ENCODE results near the gene SLC35C1.

SLC35C1 gene

GRCh38 chr11:45810431-45811108, 5.6 kb downstream of the SLC35C1 start:
- no peak for TF ChIP-seq GATA3 (IDR thresholded peaks at IDR 0.05; ENCODE audit: low read depth, low read length)
- TF ChIP-seq GATA2 (IDR thresholded peaks at IDR 0.05; ENCODE audit: low read depth, low read length) = no peak

GRCh38 chr11:45811109-45811435, 6.1 kb downstream of the SLC35C1 start:
- TF ChIP-seq GATA2 (IDR thresholded peaks at IDR 0.05; ENCODE audit: low read depth, low read length) (no peak), GATA3 (IDR thresholded peaks at IDR 0.05; ENCODE audit: low read depth, low read length) (no peak)

GRCh38 chr11:45811571-45812290, 6.8 kb downstream of the SLC35C1 start:
- TF ChIP-seq GATA2 (IDR thresholded peaks at IDR 0.05; ENCODE audit: low read depth, low read length) (no peak), GATA3 (IDR thresholded peaks at IDR 0.05; ENCODE audit: low read depth, low read length) (no peak)

GRCh38 chr11:45812581-45813548, 7.9 kb downstream of the SLC35C1 start:
- TF ChIP-seq GATA3 (IDR thresholded peaks at IDR 0.05; ENCODE audit: low read depth, low read length) (no peak), GATA2 (IDR thresholded peaks at IDR 0.05; ENCODE audit: low read depth, low read length) (no peak)

GRCh38 chr11:45815747-45816146, 10.8 kb downstream of the SLC35C1 start:
- TF ChIP-seq GATA3 (IDR thresholded peaks at IDR 0.05; ENCODE audit: low read depth, low read length) (no peak), GATA2 (IDR thresholded peaks at IDR 0.05; ENCODE audit: low read depth, low read length) (no peak)

- no peak for TF ChIP-seq GATA2 (IDR thresholded peaks at IDR 0.05; ENCODE audit: low read depth, low read length)
- TF ChIP-seq GATA3 (IDR thresholded peaks at IDR 0.05; ENCODE audit: low read depth, low read length) = no peak
Observed at GRCh38 chr11:45816614-45817013, 11.7 kb downstream of the SLC35C1 start.

GRCh38 chr11:45817191-45817590, 12.2 kb downstream of the SLC35C1 start:
- no peak for TF ChIP-seq GATA2 (IDR thresholded peaks at IDR 0.05; ENCODE audit: low read depth, low read length)
- TF ChIP-seq GATA3 (IDR thresholded peaks at IDR 0.05; ENCODE audit: low read depth, low read length) = no peak

GRCh38 chr11:45818961-45819605, 14.1 kb downstream of the SLC35C1 start:
- TF ChIP-seq GATA3 (IDR thresholded peaks at IDR 0.05; ENCODE audit: low read depth, low read length) = no peak
- TF ChIP-seq GATA2 (IDR thresholded peaks at IDR 0.05; ENCODE audit: low read depth, low read length) = no peak

- TF ChIP-seq GATA2 (IDR thresholded peaks at IDR 0.05; ENCODE audit: low read depth, low read length) (no peak), GATA3 (IDR thresholded peaks at IDR 0.05; ENCODE audit: low read depth, low read length) (no peak)
Observed at GRCh38 chr11:45820211-45820857, 15.4 kb downstream of the SLC35C1 start.

GRCh38 chr11:45827123-45827522, 22.2 kb downstream of the SLC35C1 start:
- no peak for TF ChIP-seq GATA3 (IDR thresholded peaks at IDR 0.05; ENCODE audit: low read depth, low read length)
- TF ChIP-seq GATA2 (IDR thresholded peaks at IDR 0.05; ENCODE audit: low read depth, low read length) = no peak

GRCh38 chr11:45828996-45829395, 24.0 kb downstream of the SLC35C1 start:
- TF ChIP-seq GATA2 (IDR thresholded peaks at IDR 0.05; ENCODE audit: low read depth, low read length) (no peak), GATA3 (IDR thresholded peaks at IDR 0.05; ENCODE audit: low read depth, low read length) (no peak)

GRCh38 chr11:45830596-45830995, 25.6 kb downstream of the SLC35C1 start:
- no peak for TF ChIP-seq GATA2 (IDR thresholded peaks at IDR 0.05; ENCODE audit: low read depth, low read length)
- no peak for TF ChIP-seq GATA3 (IDR thresholded peaks at IDR 0.05; ENCODE audit: low read depth, low read length)

- no peak for TF ChIP-seq GATA3 (IDR thresholded peaks at IDR 0.05; ENCODE audit: low read depth, low read length)
- TF ChIP-seq GATA2 (IDR thresholded peaks at IDR 0.05; ENCODE audit: low read depth, low read length) = no peak
Observed at GRCh38 chr11:45832811-45833441, 28.0 kb downstream of the SLC35C1 start.
